ENCODE results near the gene ZCWPW2.
A peak's percentile ranks its signal among the peaks of the same experiment; 100 is the strongest.

The ZCWPW2 gene

DNA sequence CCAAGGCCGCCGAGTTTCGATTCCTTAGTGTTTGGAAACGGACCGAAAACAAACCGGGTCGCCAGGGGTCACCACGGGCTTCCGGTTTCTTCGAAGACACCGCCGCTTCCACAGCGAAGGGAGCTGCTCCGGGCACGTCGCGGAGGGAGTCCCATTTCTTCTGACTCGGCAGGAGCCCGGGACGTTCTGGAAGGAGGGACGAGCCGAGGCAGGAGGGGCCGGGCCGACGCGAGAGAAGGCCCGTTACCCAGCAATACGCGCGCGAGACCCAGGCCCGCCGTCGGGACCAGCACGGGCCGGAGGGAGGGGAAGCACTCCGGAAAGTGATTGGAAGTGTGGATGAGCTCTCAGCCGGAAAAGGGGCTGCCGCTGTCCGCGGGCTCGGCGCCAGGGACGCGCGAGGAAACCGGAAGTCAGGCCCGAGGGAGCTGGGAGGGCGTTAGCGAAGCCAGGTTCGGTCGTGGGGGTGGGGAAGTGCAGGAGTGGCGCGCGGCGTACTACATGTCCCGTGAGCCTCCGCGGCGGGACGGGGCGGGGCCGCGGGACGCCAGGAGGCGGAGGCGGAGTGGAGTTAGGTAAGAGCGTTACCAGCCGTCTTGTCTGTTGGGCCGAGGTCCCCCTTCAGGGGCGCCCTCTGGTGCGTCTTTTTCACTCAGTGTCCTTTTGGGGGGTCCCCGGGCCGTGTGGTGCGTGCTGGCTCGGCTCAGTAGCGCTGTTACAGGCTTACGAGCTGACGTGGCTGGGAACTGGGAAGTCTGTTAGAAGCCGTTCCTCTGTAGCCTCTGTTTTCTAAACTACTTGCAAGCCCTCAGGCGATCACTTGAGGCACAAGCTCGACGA lies at the start of gene ZCWPW2, which contains the start of gene AZI2 (continued):
- TF ChIP-seq, protein P1, sequence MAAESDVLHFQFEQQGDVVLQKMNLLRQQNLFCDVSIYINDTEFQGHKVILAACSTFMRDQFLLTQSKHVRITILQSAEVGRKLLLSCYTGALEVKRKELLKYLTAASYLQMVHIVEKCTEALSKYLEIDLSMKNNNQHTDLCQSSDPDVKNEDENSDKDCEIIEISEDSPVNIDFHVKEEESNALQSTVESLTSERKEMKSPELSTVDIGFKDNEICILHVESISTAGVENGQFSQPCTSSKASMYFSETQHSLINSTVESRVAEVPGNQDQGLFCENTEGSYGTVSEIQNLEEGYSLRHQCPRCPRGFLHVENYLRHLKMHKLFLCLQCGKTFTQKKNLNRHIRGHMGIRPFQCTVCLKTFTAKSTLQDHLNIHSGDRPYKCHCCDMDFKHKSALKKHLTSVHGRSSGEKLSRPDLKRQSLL (tag by site-specific recombination; IDR thresholded peaks at IDR 0.05), result no peak
- TF ChIP-seq WT1 (tag by site-specific recombination; IDR thresholded peaks at IDR 0.05) (no peak; the same call in 1 of the 2 replicates), MZF1 (tag by site-specific recombination; IDR thresholded peaks at IDR 0.05; ENCODE audit: borderline replicate concordance) (0 out of 2 replicates have a peak, but pooled peaks have one; percentile 22), REPIN1 (tag by site-specific recombination; IDR thresholded peaks at IDR 0.05; ENCODE audit: low read depth) (no peak), ZNF132 (tag by site-specific recombination; IDR thresholded peaks at IDR 0.05; ENCODE audit: borderline replicate concordance) (no peak), ZNF670 (tag by site-specific recombination; IDR thresholded peaks at IDR 0.05; ENCODE audit: low read depth) (no peak), ZNF473 (tag by site-specific recombination; IDR thresholded peaks at IDR 0.05) (no peak), ZNF391 (tag by site-specific recombination; IDR thresholded peaks at IDR 0.05; ENCODE audit: borderline replicate concordance, low read depth) (no peak), ZNF311 (tag by site-specific recombination; IDR thresholded peaks at IDR 0.05; ENCODE audit: borderline replicate concordance) (no peak), OSR2 (tag by site-specific recombination; IDR thresholded peaks at IDR 0.05) (no peak), ZNF561 (tag by site-specific recombination; IDR thresholded peaks at IDR 0.05; ENCODE audit: borderline replicate concordance) (peak; percentile 38; the same call in 1 of the 2 replicates), ZIC2 (tag by site-specific recombination; IDR thresholded peaks at IDR 0.05) (no peak), ZNF701 (tag by site-specific recombination; IDR thresholded peaks at IDR 0.05) (no peak), ZNF248 (tag by site-specific recombination; IDR thresholded peaks at IDR 0.05) (no peak), ZNF544 (tag by site-specific recombination; IDR thresholded peaks at IDR 0.05) (no peak), ZNF202 (tag by site-specific recombination; IDR thresholded peaks at IDR 0.05; ENCODE audit: borderline replicate concordance) (no peak), ZNF223 (tag by site-specific recombination; IDR thresholded peaks at IDR 0.05) (no peak), ZNF777 (tag by site-specific recombination; IDR thresholded peaks at IDR 0.05; ENCODE audit: borderline replicate concordance) (peak; percentile 56; the same call in 1 of the 2 replicates), ZNF19 (tag by site-specific recombination; IDR thresholded peaks at IDR 0.05; ENCODE audit: low read depth) (no peak), ZBTB21 (tag by site-specific recombination; IDR thresholded peaks at IDR 0.05) (no peak), ZNF510 (tag by site-specific recombination; IDR thresholded peaks at IDR 0.05; ENCODE audit: insufficient replicate concordance) (no peak), GLIS2 (tag by site-specific recombination; IDR thresholded peaks at IDR 0.05) (peak; percentile 85), YY1 (tag by site-specific recombination; IDR thresholded peaks at IDR 0.05) (no peak), GFI1B (tag by site-specific recombination; IDR thresholded peaks at IDR 0.05) (no peak), ZNF768 (tag by site-specific recombination; IDR thresholded peaks at IDR 0.05) (no peak; the same call in 1 of the 2 replicates), ZNF324 (tag by site-specific recombination; IDR thresholded peaks at IDR 0.05) (no peak), ZNF214 (tag by site-specific recombination; IDR thresholded peaks at IDR 0.05; ENCODE audit: borderline replicate concordance) (no peak), KLF1 (tag by site-specific recombination; IDR thresholded peaks at IDR 0.05) (peak; percentile 59; the same call in 1 of the 2 replicates), ZNF660 (tag by site-specific recombination; IDR thresholded peaks at IDR 0.05) (0 out of 2 replicates have a peak, but pooled peaks have one; percentile 39)
- TF ChIP-seq, protein P2, sequence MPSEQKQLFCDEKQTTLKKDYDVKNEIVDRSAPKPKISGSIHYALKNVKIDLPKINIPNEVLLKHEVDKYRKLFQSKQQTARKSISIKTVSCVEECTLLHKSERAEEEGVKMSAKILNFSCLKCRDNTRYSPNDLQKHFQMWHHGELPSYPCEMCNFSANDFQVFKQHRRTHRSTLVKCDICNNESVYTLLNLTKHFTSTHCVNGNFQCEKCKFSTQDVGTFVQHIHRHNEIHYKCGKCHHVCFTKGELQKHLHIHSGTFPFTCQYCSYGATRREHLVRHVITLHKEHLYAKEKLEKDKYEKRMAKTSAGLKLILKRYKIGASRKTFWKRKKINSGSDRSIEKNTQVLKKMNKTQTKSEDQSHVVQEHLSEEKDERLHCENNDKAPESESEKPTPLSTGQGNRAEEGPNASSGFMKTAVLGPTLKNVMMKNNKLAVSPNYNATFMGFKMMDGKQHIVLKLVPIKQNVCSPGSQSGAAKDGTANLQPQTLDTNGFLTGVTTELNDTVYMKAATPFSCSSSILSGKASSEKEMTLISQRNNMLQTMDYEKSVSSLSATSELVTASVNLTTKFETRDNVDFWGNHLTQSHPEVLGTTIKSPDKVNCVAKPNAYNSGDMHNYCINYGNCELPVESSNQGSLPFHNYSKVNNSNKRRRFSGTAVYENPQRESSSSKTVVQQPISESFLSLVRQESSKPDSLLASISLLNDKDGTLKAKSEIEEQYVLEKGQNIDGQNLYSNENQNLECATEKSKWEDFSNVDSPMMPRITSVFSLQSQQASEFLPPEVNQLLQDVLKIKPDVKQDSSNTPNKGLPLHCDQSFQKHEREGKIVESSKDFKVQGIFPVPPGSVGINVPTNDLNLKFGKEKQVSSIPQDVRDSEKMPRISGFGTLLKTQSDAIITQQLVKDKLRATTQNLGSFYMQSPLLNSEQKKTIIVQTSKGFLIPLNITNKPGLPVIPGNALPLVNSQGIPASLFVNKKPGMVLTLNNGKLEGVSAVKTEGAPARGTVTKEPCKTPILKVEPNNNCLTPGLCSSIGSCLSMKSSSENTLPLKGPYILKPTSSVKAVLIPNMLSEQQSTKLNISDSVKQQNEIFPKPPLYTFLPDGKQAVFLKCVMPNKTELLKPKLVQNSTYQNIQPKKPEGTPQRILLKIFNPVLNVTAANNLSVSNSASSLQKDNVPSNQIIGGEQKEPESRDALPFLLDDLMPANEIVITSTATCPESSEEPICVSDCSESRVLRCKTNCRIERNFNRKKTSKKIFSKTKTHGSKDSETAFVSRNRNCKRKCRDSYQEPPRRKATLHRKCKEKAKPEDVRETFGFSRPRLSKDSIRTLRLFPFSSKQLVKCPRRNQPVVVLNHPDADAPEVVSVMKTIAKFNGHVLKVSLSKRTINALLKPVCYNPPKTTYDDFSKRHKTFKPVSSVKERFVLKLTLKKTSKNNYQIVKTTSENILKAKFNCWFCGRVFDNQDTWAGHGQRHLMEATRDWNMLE (tag by site-specific recombination; conservative IDR thresholded peaks at IDR 0.05; ENCODE audit: low read depth), result peak; percentile 57
- TF ChIP-seq, protein P3, sequence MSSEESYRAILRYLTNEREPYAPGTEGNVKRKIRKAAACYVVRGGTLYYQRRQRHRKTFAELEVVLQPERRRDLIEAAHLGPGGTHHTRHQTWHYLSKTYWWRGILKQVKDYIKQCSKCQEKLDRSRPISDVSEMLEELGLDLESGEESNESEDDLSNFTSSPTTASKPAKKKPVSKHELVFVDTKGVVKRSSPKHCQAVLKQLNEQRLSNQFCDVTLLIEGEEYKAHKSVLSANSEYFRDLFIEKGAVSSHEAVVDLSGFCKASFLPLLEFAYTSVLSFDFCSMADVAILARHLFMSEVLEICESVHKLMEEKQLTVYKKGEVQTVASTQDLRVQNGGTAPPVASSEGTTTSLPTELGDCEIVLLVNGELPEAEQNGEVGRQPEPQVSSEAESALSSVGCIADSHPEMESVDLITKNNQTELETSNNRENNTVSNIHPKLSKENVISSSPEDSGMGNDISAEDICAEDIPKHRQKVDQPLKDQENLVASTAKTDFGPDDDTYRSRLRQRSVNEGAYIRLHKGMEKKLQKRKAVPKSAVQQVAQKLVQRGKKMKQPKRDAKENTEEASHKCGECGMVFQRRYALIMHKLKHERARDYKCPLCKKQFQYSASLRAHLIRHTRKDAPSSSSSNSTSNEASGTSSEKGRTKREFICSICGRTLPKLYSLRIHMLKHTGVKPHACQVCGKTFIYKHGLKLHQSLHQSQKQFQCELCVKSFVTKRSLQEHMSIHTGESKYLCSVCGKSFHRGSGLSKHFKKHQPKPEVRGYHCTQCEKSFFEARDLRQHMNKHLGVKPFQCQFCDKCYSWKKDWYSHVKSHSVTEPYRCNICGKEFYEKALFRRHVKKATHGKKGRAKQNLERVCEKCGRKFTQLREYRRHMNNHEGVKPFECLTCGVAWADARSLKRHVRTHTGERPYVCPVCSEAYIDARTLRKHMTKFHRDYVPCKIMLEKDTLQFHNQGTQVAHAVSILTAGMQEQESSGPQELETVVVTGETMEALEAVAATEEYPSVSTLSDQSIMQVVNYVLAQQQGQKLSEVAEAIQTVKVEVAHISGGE (tag by site-specific recombination; conservative IDR thresholded peaks at IDR 0.05; ENCODE audit: low read depth), result peak; percentile 95

Measured in HEK293 (cell line).